Fibroblast of gingiva (primary cell): ENCODE data around the gene LRG1.
"Not testable (repeated sequence)": the region's sequence is repeated elsewhere in the genome, so short reads cannot be mapped to it uniquely, and the experiment has no call there.

Experiments used
- DNase-seq: peaks from one replicate; pipeline ENCODE4 v3.0.0-alpha.2; 2011; ENCODE audit warnings: low read depth

The LRG1 gene

DNA sequence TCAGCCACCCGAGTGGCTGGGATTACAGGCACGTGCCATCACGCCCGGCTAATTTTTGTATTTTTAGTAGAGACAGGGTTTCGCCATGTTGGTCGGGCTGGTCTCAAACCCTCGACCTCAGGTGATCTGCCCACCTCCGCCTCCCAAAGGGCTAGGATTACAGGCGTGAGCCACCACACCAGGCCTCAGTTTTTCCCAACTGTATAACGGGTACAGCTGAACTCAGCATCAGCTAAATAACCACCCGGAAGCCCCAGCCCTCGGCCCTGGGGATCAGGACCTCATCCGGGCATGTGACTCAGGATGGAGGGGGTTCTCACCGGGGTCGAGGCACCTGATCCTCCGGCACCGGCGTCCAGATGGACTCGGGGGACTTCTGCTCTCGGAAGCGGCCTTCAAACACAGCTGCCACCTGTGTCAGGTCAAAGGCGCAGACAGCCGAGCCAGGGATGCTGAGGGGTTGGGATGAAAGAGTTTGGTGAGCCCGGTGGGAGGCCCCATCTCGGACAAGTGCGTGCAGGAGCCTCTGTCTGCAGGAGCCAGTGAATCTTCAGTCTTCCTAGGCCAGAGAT lies 10.7 kb upstream of the LRG1 start:
- no peak for DNase-seq

DNA sequence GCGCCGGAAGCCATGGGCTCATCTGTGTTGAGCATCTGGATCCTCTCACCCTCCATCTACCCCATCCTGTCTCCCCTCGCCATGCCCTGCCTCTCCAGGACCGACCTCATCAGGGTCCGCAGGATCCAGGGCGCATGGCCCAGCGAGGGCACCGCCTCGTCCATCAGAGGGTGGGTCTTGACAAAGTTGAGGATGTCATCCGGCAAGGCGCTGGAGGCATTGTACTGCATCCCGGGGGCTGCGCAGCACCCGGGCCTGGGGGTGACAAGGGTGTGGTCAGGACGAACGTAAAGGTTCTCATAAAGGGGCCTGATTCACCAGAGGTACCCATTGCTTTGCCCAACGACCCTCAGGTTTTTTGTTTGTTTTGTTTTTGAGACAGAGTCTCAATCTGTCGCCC lies 10.2 kb upstream of the LRG1 start:
- DNase-seq, result no peak

DNA sequence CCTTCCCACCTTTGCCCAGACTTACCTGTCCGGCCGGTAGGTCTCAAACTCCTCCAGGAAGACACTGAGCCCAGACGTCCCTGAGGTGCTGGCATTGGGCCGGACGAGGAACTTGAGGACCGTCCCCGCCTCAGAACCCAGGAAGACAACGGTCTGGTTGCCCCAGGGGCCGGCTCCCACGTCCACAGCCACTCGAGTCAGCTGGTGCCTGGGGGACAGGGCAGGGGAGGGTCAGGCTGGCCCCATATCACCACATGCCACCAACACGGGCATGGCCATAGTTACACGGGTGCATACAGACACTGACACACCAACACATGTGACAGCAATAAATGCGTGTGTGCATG lies 8.4 kb upstream of the LRG1 start:
- no peak for DNase-seq

DNA sequence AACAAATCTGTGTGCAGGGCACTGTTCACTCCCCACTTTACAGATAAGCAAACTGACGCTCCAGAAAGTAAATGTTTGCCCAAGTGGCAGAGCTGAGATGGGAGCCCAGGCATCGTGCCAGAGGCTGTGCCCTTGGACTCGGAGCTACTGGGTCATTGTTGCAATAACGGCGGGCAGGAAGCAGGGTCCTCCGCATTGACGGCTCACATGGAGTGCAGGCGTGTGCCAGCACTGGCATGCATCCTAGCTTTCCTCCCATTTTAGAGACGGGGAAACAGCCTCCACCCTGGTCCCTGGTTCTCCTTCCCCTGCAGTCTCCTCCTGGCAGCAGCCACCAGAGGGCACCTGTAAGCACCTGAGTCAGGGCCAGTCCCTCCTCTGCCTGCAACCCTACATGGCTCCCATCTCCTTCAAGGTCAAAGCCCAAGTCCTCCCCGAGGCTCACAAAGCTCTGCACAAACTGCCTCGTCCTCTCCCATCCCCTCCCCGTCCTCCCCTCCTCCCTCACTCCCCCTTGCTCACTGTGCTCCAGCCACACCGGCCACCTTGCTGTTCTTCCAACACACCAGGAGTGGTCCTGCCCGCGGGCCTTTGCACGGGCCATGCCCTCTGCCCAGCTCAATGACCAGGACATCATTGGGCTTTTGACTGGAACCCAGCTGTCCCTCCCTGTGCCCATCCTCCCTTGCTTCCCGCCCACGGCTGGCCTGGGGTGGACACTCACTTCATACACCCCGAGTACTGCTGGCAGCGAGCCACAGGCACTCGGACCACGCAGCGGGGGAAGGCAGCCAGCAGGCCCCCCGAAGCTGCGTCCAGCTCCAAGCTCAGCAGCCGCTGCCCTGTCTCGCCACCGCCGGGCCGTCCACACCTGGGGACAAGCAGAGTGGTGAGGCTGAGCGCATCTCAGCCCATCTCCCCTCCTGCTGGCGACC lies 7.7 kb upstream of the LRG1 start:
- no peak for DNase-seq

DNA sequence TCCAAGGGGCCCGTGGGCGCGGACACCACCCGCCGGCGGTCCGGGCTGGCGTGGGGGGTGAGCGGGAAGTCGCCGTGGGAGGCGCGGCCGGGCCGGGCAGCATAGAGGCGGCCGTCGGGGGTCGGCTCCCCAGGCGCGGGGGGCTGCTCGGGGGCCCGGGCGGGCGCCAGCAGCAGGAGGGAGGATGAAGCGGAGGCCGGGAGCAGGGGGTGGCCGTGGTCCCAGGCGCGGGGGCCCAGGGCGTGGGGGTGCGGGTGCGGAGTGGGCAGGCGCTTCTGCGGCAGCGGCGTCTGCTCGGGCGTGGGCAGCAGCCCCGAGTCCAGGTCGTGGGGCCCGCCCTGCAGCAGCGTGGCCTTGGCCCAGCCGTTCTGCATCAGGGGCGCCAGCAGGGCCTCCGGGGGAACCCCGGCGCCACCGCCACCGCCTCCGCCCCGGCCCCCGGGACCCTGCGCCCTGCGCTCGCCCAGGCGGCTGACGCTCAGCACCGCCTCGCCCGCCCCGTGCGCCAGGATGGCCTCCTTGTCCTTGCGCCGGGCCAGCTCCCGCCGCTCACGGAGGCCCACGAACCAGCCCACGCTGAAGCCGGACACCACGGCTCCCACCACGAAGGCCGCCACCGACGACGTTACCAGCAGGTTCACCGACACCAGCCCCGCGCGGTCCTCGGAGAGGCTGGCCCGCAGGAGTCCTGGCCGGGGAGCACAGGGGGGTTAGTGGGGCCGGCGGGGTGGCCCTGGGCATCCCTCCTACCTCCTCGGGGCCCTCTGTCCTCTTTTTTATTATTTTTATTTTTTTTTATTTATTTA lies 4.2 kb upstream of the LRG1 start:
- DNase-seq, result no peak

DNA sequence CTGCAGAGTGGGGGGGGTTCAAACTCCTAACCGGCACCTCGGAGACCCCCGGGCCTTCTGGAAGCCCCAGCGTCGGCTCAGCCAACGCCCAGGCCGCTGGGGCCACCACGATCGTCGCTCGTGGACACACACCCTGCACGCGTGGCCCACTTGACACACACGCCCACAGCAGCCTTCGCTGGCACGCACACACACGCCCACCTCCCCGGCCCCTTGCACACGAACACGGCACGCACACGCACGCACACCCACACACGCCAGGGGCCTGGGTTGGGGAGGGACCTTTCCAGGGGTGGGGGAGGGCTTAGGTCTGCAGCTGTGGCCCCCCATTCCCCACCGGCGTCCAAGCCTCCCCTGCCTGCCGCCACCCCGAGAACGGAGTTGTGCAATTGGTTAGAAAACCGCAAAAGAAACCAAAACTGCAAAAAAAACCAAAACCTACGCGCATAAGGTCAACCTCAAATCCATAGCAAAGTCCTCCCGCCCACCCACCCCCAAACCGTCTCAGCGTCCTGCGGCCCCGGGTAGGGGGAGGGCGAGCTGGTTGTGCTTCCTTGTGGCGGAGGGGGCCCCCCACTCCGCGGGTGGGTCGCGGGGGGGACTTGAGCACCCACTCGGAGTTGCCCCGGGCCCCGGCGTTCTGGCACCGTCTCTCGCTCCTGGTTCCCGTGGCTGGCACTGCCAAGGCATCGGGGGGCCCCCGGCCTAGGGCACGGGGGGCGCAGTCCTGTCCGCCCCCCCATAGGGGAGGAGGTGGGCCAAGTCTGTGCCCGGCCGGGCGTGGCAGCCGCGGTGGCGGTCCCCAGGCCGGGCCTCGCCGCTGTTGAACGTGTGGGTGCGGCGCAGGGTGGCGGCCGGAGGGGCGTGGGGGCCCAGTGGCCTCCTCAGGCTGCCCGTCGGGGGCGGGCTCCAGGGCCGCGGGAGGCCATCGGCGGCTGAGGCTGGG lies 3.3 kb upstream of the LRG1 start:
- DNase-seq, result no peak

DNA sequence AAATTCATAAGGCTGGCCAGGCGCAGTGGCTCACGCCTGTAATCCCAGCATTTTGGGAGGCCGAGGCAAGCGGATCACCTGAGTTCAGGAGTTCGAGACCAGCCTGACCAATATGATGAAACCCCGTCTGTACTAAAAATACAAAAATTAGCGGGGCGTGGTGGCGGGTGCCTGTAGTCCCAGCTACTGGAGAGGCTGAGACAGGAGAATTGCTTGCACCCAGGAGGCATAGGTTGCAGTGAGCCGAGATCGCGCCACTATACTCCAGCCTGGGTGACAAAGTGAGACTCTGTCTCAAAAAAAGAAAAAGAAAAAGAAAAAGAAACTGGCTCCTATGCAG lies 1.9 kb upstream of the LRG1 start:
- not testable (repeated sequence) for DNase-seq

DNA sequence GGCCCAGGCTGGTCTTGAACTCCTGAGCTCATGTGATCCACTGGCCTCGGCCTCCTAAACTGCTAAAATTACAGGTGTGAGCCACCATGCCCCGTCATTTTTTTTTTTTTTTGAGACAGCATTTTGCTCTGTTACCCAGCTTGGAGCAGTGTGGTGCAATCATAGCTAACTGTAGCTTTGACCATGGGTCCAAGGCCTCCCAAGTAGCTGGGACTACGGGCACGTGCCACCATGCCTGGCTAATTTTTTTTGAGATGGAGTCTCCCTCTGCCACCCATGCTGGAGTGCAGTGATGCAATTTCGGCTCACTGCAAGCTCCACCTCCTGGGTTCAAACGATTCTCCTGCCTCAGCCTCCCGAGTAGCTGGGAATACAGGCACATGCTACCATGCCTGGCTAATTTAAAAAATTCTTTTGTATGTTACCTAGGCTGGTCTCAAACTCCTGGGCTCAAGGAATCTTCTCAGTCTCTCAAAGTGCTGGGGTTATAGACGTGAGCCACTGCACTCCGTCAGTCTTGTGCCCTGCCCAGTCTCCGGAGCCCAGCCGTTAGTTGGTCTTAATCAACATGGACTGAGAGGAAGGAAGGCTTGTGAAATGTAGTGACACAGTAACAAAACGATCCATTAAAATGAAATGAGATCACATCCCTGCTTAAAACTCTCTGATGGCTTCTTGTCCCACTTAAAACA lies 1.4 kb upstream of the LRG1 start:
- no peak for DNase-seq

DNA sequence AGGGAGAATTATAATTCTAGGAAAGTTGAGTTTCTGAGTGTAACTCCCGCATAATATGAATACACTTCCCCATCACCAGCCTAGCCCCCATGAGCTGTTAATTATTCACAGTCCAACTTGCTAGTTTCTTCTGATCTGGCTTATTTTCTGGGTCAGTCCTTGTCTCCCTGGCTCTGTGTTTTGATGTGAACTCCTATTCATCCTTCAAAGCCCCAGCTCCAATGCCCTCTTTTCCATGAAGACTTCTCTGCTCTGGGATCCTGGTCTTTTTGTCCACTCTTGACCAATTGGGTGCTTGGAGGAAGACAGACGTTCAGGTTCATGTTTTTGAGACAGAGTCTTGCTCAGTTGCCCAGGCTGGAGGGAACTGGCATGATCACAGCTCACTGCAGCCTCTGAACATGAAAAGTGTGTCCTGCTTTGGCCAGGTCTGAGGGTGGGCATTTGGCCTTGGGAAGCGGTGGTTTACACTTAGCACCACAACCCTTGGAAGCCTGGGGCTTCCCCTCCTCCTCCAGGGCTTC lies 605 bp downstream of the LRG1 start:
- DNase-seq, result no peak

DNA sequence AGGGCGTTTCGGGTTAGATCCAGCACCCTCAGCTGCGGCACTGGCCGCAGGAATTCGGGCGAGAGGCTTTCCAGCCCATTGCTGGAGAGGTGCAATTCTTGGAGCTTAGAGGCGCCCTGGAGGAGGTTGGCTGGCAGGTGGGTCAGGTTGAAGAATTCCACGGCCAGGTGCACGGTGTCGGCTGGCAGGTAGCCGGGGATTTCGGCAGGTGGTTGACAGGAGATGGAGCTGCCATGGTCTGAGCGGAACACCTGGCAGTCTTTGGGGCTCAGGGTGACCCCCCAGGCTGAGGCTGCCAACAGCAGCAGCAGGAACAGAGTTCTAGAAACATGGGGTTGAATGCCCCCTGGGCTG lies 1.3 kb downstream of the LRG1 start:
- DNase-seq, result no peak

DNA sequence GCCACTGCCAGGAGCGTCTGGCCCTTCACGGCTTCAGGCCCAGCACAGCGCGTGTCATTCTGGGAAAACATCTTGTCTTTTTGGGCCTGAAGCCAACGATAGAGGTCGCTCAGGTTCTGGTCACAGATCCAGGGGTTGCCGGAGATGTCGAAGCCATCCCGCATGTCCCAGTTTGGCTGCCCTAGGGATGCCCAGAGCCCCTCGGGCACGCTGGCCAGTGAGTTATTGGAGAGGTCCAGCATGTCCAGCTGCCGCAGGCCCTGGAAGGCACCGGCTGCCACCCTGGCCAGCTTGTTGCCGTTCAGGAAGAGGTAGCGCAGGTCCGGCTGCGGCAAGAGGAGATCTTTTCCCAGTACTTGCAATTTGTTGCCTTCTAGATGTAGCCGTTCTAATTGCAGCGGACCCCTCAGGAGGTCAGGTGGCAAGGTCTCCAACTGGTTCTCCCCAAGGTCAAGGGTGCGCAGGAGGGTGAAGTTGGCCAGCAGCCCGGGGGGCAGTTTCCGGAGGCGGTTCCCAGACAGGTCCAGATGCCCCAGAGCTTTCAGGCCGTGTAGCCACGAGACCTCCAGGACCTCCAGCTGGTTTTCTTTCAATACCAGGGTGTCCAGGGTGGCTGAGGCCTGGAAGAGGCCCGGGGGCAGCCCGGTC lies 1.8 kb downstream of the LRG1 start:
- no peak for DNase-seq

DNA sequence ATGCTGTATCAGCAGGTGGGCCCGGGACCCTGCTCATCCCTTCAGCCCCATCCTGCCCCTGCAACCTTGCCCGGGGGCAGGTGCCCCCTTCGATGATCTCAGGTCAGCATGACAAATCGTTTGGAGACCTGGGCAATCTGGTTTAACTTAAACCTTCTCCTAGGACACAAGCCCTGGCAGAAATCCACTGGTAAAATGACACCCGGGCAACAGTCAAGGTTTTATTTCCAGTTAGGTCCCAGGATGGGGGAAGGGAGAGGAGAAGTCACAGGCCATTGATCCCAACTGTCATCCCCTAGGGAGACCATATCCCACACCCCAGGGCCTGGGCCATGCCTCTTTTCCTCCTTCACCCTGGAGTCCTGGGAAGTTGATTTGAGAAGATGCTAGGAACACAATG lies 3.0 kb downstream of the LRG1 start:
- no peak for DNase-seq

DNA sequence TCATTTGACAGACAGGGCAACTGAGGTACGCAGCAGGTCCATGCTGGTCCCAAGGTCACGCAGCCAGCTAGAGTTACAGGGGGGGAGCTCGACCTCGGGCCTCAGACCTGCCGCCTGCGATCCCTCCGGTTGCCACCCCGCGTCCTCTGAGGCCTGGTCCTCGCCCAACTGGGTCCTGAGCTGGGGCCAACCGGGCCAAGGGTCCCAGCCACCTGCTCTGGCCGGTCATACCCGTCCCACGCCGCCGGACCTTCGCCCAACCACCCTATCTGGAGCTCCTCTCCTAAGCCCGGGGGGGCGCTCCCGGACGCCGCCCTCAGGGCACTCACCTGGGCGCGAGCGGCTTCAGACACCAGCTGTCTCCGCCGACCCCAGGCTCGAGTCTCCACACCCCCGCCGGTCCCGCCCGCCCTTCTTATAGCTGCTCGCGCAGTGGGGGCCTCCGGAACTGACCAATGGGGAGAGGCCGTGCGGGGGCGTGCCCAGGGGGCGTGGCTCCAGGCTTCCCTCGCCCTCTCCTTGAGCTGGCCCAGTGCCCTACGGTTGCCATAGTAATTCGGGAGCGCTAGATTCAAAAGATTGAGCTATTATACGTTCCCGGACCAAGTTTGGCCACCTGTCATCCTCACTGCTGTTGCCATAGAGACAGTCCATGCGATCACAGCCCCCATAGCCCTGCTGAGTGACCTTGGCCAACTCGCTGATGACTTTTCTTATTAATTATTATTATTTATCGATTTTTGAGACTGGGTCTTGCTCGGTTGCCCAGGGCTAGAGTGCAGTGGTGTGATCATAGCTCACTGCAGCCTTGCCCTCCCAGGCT lies 4.8 kb downstream of the LRG1 start, which contains the start of gene PLIN5:
Gene PLIN5 (minus strand): TSS at position 389 of the 823 bp plus-strand sequence. CDS start 1,150 bp downstream, outside the sequence.
- DNase-seq, result no peak

DNA sequence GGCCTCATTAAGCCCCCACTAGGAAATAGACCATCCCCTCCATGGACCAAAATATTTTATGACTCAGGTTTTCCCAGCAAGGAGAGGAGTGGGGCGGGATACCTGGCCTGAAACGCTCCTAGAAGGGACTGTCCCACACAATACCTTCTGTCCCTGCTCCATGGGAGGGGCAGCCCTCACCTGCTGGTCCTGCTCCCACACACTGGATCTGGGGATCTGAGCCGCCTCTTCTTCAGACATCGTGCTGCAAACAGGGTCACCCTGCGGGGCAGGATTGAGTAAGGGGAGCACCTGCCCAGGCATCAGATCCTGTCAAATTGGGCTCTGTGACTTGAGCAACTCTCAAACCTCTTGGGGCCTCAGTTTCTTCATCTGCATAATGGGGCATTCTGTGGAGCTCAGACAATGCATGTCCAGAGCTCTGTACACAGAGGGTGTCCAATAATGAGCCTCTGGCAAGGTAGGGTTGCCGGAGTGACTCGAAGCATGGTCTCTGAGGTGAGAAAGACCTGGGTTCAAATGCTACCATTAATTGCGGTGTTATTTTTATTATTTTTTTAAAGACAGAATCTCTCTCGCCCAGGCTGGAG lies 5.9 kb downstream of the LRG1 start:
- no peak for DNase-seq

DNA sequence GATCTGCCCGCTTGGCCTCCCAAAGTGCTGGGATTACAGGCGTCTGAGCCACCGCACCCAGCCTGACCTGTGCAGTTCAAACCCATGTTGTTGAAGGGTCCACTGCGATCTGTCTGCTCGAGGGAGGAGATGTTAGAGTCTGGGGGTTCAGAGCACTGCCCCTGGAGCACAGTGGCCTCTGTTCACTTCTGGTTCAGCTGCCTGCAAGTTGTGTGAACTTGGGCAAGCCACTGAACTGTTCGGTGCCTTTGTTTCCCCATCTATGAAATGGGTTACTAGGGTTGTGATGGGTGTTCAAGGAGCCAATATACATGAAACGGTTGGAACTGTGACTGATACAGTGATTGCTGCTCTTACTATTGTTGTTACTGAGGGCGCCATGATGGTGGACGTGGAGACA lies 6.5 kb downstream of the LRG1 start:
- DNase-seq, result no peak

DNA sequence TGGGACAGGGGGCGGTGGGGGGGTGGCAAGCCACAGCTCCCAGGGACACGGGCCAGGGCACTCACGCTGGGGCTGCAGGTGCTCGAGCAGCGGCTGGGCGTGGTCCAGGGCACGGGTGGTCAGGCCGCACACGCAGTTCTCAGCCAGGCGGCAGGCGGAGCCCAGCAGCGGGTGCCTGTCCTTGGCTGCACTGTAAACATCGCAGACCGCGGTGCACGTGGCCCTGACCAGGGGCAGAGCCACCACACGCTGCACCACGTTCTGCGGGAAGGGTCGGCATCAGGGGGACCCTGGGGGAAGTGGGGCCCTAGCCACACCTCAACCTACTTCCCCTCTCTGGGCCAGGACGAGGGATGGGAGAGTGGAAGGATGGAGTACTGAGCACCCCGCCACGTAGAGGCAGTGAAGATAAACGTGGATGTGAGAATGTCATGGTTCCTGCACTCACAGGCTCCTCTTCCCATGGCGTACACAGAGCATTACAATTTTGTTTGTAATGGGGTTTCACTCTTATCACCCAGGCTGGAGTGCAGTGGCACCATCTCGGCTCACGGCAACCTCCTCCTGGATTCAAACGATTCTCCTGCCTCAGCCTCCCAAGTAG lies 8.2 kb downstream of the LRG1 start:
- DNase-seq, result no peak

DNA sequence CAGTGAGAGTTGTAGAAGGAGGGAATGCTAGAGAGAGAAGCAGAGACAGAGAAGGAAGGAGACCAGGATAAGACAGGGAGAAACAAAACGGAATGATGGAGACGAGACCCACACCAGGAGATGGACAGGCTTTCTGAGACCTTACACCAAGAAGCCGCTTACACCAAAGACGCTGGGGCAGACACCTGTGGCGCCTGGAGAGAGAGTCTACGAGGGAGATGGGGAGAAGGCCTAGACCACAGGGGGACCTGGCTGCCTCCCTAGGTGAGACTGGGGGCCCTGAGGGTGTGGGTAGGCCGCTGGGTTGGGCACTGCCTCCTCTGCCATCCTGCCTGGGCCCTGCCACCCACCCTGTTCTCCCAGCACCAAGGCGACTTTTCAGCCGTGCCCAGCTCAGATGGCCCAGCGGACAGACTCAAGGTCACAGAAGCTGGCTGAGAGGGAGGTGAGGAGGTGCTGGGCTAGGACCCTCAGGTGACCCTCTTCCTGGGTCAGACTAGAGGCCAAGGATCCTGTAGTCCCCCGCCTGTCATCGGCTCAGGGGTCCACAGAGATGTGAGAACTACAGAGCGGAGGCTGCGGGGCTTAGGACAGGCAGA lies 9.8 kb downstream of the LRG1 start:
- no peak for DNase-seq

DNA sequence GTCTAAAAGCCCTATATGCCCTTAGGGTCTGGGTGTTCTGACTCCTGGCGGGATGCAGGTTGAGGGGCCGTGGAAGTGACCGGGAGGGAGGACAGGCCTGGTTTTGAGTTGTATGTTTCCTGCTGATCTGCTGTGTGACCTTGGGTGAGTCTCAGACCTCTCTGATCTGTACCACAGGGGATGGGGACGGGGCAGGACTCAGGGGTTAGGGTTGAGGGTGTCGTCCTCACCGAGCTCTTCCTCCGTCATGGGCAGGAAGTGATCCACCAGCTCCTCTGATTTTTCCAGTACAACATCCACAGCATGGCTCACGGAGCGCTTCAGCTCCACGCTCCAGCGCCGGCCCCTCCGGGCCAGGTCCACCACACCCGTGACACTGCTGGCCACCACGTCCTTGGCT lies 11.0 kb downstream of the LRG1 start:
- DNase-seq, result no peak
